NCI-H526 (cell line): ENCODE results near the gene SLFN5.
A peak's percentile ranks its signal among the peaks of the same experiment; 100 is the strongest.
"Not testable (repeated sequence)": the region's sequence is repeated elsewhere in the genome, so short reads cannot be mapped to it uniquely, and the experiment has no call there.

ENCODE experiments used
- DNase-seq, 2 experiments: peaks; one replicate each; lab custom pipeline; 2025; lab: John Stamatoyannopoulos, UW

The SLFN5 gene

GRCh38 chr17:35242158-35242804 is 591 bp upstream of the SLFN5 start:
- DNase-seq = peak; percentile 74 to 91

- no peak for DNase-seq
Observed at GRCh38 chr17:35243561-35244340, 879 bp downstream of the SLFN5 start.

GRCh38 chr17:35244341-35245195 is 1.7 kb downstream of the SLFN5 start:
- no peak for DNase-seq

GRCh38 chr17:35245196-35245486 is 2.3 kb downstream of the SLFN5 start:
- no peak for DNase-seq

- no peak for DNase-seq
Observed at GRCh38 chr17:35252651-35253050, 9.8 kb downstream of the SLFN5 start.

GRCh38 chr17:35254107-35254773 is 11.4 kb downstream of the SLFN5 start:
- no peak for DNase-seq

- no peak for DNase-seq
Observed at GRCh38 chr17:35255316-35255715, 12.4 kb downstream of the SLFN5 start.

- peak; percentile 20 to 47 for DNase-seq
Observed at GRCh38 chr17:35256629-35257028, 13.8 kb downstream of the SLFN5 start.

- peak; percentile 8 to 24 for DNase-seq
Observed at GRCh38 chr17:35257208-35257659, 14.4 kb downstream of the SLFN5 start.

- DNase-seq = no peak
Observed at GRCh38 chr17:35259001-35259400, 16.1 kb downstream of the SLFN5 start.

GRCh38 chr17:35265071-35265470 is 22.2 kb downstream of the SLFN5 start:
- DNase-seq = no peak

- DNase-seq = no peak
Observed at GRCh38 chr17:35265566-35266141, 22.8 kb downstream of the SLFN5 start.

GRCh38 chr17:35274167-35275066 is 31.5 kb downstream of the SLFN5 start:
- not testable (repeated sequence) for DNase-seq

- DNase-seq = not testable (repeated sequence)
Observed at GRCh38 chr17:35278454-35278853, 35.6 kb downstream of the SLFN5 start.

- DNase-seq = not testable (repeated sequence)
Observed at GRCh38 chr17:35278876-35279275, 36.0 kb downstream of the SLFN5 start.

GRCh38 chr17:35283767-35284166 is 40.9 kb downstream of the SLFN5 start:
- no peak for DNase-seq

- DNase-seq = no peak
Observed at GRCh38 chr17:35284955-35285354, 42.1 kb downstream of the SLFN5 start.

GRCh38 chr17:35286120-35286781 is 43.4 kb downstream of the SLFN5 start:
- no peak for DNase-seq

GRCh38 chr17:35287286-35287811 is 44.5 kb downstream of the SLFN5 start:
- no peak for DNase-seq

- DNase-seq = no peak
Observed at GRCh38 chr17:35289222-35289621, 46.4 kb downstream of the SLFN5 start.
